Measurements from ENCODE around the gene SSMEM1.

The SSMEM1 gene

GRCh38 chr7:130256704-130257103 is 49.0 kb downstream of the SSMEM1 start:
- DNase-seq, result no peak

- DNase-seq, result no peak
Measured at GRCh38 chr7:130258494-130259078, 50.9 kb downstream of the SSMEM1 start.

- no peak for DNase-seq
Measured at GRCh38 chr7:130262448-130262847, 54.8 kb downstream of the SSMEM1 start.

GRCh38 chr7:130263130-130263529 is 55.5 kb downstream of the SSMEM1 start:
- DNase-seq, result no peak
